T47D (cell line): Measurements from ENCODE around the gene CELF2.

ENCODE experiments used
- DNase-seq, 2 experiments: peaks; one replicate each; pipeline versions ENCODE4 v3.0.0 to v3.0.0-alpha.2; 2011 to 2012; ENCODE audit warnings: low read depth in 1 of 2, low spot score in 1 of 2
- JUND ChIP-seq: IDR thresholded peaks from 2 replicates; pipeline ENCODE4 v1.6.1; 2012; ENCODE audit warnings: low read depth
- in situ Hi-C: cut with HindIII; loops from 2 replicates; pipeline ENCODE4 v1.10.0; 2016; ENCODE audit warnings: low sequenced_read_pairs, low pct_unique_long_range_greater_than_20kb

Gene CELF2

DNA sequence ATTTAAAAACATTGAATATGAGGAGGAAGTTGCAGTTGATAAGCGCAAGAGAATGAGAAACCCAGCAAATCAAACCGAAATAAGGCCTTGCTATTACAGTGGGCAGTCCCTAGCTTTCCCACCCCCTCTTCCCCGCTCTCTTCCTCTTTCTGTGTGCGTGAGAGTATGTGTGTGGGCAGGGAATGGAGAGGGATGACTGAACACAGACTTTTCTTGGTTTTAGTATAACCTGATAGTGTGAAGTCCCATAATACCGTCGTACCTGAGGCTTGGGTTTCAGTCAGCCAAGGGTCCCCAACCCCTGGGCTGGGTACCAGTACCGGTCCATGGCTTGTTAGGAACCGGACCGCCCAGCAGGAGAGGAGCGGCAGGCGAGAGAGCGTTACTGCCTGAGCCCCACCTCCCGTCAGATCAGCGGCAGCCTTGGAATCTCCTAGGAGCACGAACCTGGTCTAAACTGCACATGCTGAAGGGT, 255.3 kb downstream of the CELF2 start:
- no peak for DNase-seq
- in situ Hi-C loops, result no loop called here
- TF ChIP-seq JUND, result no peak

DNA sequence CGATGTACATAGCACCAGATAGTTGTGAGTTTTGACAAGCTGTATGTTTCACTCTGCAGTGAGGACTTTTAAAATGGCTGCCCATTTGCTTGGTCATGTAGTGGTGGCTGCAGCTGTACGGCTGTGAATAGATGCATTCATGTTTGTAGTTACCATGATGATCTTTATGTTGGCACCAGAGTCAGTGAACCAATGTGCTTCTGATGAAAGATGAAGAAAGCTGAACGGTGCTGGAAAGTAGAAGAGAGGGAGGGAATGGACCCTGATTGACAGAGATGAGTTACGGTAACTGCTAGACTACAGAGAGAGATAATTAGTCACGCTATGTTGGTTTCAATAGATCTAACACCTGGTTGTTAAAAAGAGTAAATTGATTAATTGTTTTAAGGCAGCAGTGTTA, 256.8 kb downstream of the CELF2 start:
- no peak for TF ChIP-seq JUND
- no peak for DNase-seq
- in situ Hi-C loops, result no loop called here

DNA sequence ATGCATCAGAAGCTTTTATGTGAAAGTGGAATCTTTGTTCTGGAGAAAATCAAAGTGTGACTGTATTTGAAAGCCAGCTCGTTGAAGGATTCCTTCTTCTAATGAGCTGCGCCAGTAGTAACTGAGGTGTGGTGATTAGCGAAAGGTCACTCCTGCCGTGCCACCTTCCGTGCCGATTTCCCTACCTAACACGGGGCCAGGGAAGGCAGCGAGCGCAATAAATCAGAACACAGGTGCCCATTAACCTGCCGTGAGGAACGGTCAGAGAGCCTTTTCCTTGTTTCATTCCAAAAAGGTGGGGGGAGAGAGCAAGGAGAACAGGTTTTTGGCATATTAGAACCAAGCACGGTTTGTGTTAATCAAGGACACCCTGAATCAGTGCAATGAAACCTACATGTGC, 258.0 kb downstream of the CELF2 start:
- no peak for DNase-seq

DNA sequence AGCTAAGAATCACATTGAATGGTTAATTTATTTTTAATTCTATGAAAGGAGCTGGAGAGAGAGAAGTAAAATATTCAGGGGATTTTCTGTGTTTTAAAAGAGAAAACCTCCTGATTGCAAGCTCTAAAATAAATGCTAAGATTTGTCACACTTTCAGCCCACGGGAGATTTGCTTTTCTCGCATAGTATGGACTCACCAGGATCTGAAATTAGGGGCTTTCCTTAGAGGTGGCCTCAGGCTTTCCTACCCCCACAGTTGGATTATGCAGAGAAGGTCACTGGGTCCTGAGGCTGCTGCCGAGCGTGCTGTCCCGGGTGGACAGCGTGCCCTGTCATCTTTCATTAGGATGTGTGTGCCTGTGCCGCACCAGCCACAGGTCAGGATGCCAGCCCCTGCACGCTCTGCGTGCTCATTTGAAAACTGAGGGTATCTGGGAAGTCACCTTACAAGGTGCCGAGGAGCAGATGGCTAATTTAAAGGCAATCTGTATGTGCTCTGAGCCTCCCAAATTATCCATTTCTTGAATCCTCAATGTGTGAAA, 258.8 kb downstream of the CELF2 start:
- no peak for DNase-seq
- in situ Hi-C loops, result no loop called here
- no peak for TF ChIP-seq JUND

More for the DNA sequence above, 258.0 kb downstream of the CELF2 start:
- no peak for TF ChIP-seq JUND
- in situ Hi-C loops, result no loop called here

DNA sequence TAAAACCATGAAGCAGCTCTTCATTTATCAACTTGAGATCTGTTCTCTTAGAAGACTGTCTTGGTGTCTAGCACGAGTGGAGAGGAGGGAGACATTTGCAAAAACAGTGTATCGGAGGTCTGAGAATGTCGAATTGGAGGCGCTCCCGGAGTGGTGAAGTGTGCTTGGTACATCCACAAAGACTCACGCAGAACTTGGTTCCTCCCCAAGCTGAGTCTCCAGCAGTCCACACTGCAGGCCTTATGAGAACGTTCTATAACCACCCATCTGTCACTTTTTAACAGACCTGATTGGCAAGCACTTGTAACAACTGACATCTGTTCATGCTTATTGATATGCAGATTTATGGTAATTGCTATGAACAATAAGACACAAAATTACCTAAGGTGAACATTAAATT, 261.6 kb downstream of the CELF2 start:
- no peak for DNase-seq
- in situ Hi-C loops, result no loop called here
- TF ChIP-seq JUND, result no peak

DNA sequence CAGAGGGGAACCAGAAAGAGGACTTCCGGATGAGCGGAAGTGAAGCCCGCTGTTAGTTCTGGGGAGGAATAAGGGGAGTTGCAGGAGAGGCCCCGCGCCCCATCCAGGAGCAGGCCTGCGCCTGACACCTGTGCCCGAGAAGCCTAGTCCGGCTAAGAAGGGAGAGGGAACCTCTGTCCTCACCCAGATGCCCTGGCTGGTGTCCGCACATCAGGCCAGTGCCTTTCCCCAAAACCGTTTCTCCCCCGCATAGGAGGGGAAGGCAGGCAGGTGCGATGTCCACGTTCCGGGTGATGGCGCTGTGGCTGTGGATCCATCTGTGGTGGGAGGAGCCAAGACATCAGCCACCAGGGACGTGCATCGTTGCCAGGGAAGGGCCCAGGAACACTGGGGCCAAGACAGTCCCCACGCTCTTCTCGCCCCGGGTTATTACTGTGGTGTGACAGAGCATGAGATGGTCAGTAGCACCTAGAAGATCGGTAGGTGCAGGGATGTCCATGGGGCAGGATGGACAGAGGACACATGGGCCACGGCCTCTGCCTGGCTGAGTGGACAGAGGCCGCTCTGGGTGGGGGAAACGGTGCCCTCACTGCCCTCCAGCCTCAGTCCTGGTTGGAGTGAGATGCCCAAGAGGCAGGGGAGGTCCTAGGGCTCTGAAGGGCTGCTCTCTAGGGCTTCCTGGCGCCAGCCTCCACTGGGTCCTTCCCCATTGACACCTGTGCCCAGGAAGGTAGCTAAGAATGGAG, 262.7 kb downstream of the CELF2 start:
- in situ Hi-C loops, result no loop called here
- DNase-seq, result no peak
- no peak for TF ChIP-seq JUND

DNA sequence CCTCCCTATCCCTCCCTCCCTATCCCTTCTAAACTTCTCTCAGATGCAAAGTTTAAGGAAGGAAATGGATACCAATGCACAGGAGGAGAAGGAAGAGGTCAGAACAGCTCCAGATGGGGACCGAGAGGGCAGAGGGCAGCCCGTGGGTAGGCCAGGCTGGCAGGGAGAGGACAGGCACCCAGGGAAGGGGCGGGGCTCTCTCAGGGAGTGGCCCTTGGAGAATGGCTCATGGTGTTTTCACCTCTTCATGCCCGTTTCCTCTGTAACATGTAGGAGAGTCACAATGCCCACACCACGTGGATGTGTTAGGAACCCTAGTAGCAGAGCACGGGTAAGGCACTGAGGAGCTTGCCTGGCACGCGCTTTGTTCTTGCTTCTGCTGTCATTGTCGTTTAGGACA, 264.5 kb downstream of the CELF2 start:
- DNase-seq, result no peak
- no peak for TF ChIP-seq JUND
- in situ Hi-C loops, result no loop called here

DNA sequence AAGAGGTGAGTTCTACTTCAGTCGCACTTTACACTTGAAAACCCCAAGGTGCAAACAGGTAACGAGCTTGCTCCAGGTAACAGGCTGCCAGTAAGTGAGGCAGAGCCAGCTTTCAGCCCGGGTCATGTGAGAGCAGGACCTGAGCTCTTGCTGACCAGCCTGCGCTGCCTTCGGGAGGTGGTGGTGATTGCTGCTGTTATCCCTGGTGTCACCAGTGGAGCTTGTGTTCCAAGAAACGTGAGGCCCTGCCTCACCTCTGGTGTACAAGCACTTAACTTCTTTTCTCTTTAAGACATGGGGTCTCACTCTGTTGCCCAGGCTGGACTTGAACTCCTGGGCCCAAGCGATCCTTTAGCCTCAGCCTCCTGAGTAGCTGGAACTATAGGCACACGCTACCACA, 265.0 kb downstream of the CELF2 start:
- no peak for DNase-seq
- in situ Hi-C loops, result no loop called here

DNA sequence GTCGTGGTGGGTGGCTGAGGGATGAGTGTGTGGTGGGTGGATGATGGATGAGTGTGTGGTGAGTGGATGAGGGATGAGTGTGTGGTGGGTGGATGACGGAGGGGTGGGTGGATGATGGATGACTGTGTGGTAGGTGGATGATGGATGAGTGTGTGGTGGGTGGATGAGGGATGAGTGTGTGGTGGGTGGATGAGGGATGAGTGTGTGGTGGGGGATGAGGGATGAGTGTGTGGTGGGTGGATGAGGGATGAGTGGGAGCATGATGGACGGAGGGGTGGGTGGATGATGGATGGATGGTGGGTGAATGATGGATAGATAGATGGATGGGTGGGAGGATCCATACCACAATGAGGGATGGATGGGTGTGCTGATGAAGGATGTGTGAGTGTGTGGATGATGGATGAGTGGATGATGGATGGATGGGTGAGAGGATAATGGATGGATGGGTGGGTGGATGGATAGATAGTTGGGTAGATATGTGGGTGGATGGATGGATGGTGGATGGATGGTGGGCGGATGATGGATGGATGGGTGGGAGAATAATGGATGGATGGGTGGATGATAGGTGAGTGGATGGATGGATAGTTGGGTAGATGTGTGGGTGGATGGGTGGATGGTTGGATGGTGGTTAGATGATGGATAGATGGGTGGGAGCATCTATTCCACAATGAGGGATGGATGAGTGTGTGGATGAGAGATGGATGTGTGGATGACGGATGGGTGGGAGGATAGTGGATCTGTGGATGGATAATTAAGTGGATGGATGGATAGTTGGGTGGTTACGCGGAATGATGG, 266.8 kb downstream of the CELF2 start:
- TF ChIP-seq JUND, result no peak
- no peak for DNase-seq
- in situ Hi-C loops, result no loop called here

More for the DNA sequence above, 265.0 kb downstream of the CELF2 start:
- no peak for TF ChIP-seq JUND

DNA sequence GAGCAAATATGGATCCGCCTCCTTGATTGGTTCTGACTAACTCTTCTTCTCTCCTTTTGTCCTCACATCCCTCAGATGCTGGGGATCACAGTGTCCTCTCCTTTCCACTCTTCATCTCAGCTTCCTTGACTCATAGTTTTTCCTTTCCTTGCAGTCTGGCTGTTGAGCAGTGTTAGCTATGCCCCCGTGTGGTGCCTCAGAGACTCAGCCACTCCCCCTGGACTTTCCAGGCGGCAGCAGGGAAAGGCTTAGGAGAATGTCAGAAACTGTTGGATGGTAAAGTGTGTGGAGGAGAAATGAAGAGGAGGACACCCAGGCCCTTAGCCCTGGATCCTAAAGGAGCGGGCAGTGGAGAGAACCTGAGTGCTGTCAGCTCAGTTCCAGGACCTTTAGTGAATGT, 267.5 kb downstream of the CELF2 start:
- TF ChIP-seq JUND, result no peak
- in situ Hi-C loops, result no loop called here
- peak in 1 of 2 experiments; percentile 31 for DNase-seq

DNA sequence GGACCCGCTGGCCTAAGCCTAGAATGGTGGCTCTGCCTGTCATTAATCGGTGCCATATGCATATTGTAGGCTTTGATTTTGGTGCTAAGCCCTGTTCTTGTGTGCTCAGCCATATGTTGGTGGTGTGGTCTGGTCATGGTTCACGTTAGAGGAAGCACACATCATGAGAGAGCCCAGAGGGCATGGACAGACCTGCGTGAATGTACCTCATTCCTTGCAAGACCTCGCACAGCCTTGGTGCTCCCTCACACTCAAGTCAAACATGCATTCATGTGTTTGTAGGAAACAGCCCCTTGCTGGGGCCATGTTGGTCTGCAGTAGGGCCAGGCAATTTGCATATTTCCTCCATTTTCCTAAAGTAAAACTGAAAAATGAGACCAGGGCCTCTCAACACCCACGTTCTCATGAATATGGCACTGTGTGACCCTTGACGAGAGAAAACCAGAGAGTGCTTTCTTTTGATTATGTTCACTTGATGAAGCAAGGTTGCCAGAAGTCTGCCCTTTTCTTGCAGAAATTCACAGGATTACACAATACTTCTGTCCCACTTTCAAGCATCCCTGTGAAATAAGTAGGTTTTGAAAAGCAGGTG, 268.7 kb downstream of the CELF2 start:
- no peak for DNase-seq
- no peak for TF ChIP-seq JUND
- in situ Hi-C loops, result no loop called here

DNA sequence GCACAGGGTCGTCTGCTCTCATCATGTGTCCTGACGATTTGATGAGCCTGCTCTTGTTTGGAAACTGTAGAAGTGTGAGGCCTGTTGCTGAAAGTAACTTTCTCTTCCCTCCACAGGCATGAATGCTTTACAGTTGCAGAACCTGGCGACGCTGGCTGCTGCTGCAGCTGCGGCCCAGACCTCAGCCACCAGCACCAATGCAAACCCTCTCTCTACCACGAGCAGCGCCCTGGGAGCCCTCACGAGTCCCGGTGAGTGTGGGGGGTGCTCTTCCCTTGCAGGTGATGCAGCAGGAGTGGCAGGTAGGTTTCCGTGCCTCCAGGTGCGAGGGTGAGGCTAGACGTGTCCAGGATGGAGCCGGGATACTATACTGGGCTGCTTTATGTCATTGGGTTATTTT, 270.6 kb downstream of the CELF2 start:
- in situ Hi-C loops, result no loop called here
- TF ChIP-seq JUND, result no peak
- no peak for DNase-seq
